Neutrophil (primary cell): ENCODE measurements around the gene PODN.

Source experiments
- H3K27ac ChIP-seq: fragments of 200-600 bp; sonication (generic); 2 replicates; pipeline ENCODE4 v1.5.1; 2016; ENCODE audit warnings: mild to moderate bottlenecking, moderate library complexity
- H3K27me3 ChIP-seq: fragments of 200-600 bp; sonication (generic); 2 replicates; pipeline ENCODE4 v1.6.0; 2016; ENCODE audit warnings: mild to moderate bottlenecking
- H3K36me3 ChIP-seq: fragments of 200-600 bp; sonication (generic); 2 replicates; pipeline ENCODE4 v1.5.1; 2017
- H3K4me1 ChIP-seq, 2 experiments: fragments of 200-600 bp in 1 of 2; sonication (generic) in 1 of 2; 1 replicate in 1 of 2; 2 replicates in 1 of 2; pipeline versions ENCODE4 v1.5.1 to v1.6.1; 2013 to 2016; ENCODE audit warnings: low read depth in 1 of 2, low read length in 1 of 2, mild to moderate bottlenecking in 1 of 2, moderate library complexity in 1 of 2; ENCODE audit not compliant: control insufficient read depth in 1 of 2, insufficient read depth in 1 of 2
- H3K4me3 ChIP-seq, 2 experiments: fragments of 200-600 bp in 1 of 2; sonication (generic) in 1 of 2; 1 replicate in 1 of 2; 2 replicates in 1 of 2; pipeline ENCODE4 v1.5.1; 2013 to 2016; ENCODE audit warnings: low read depth in 1 of 2, low read length in 1 of 2, mild to moderate bottlenecking in 1 of 2, moderate library complexity in 1 of 2
- H3K9me3 ChIP-seq: fragments of 200-600 bp; sonication (generic); 2 replicates; pipeline ENCODE4 v1.5.1; 2016
- TF ChIP-seq, protein P1 (sequence below): fragments of 200-600 bp; sonication (generic); IDR thresholded peaks from 2 replicates; pipeline ENCODE4 v1.5.1; 2016; ENCODE audit warnings: antibody characterized with exemption

The PODN gene

DNA sequence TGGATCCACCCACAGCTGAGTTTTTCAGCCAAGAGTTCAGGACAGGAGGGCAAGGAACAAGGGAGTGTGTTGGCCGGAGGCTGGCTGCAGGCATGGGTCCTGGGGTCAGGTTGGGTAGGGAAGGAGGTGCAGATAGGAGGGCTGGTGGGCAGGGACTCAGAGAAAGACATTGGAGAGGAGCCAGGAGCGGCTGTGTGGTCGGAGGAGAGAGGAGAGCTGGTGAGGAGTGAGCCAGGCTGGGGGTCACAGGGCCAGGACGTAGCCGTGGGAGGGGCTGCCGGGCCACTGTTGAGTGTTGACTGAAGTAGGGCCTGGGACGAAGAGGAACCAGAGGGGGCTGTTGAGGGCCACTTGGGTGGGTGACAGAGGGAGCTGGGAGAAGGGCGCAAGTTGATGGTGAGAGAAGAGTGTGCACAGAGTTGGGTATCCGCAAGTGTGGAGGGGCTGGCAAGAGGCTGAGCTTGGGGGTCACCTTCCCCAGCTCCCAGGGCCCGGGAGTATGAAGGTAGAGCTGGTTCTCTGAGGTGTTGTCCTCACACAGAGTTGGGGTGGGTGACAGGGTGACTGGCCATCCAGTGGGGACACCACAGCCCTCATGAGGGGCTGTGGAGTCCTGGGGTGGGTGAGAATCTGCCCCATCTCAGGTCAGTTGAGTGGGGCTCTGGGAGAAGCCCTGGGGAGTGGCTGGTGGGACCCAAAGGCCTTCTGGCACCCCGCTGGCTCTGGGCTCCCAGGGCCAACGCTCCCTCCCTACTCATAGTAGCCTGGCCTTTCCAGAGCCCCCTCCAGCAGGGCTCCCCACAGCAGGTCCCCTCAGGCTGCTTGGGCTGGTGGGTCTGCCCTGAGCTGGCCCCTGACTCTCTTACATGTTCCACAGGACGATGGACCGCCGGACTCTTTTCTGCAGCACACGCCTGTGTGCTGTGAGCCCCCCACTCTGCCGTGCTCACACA, 21.9 kb downstream of the PODN start:
- no peaks in the 10 kb centered on the region for H3K27me3 ChIP-seq
- TF ChIP-seq, protein P1, sequence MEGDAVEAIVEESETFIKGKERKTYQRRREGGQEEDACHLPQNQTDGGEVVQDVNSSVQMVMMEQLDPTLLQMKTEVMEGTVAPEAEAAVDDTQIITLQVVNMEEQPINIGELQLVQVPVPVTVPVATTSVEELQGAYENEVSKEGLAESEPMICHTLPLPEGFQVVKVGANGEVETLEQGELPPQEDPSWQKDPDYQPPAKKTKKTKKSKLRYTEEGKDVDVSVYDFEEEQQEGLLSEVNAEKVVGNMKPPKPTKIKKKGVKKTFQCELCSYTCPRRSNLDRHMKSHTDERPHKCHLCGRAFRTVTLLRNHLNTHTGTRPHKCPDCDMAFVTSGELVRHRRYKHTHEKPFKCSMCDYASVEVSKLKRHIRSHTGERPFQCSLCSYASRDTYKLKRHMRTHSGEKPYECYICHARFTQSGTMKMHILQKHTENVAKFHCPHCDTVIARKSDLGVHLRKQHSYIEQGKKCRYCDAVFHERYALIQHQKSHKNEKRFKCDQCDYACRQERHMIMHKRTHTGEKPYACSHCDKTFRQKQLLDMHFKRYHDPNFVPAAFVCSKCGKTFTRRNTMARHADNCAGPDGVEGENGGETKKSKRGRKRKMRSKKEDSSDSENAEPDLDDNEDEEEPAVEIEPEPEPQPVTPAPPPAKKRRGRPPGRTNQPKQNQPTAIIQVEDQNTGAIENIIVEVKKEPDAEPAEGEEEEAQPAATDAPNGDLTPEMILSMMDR, result no peak

DNA sequence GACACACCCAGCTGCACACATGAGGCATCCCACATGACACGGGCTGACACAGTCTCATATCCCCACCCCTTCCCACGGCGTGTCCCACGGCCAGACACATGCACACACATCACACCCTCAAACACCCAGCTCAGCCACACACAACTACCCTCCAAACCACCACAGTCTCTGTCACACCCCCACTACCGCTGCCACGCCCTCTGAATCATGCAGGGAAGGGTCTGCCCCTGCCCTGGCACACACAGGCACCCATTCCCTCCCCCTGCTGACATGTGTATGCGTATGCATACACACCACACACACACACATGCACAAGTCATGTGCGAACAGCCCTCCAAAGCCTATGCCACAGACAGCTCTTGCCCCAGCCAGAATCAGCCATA, 22.6 kb downstream of the PODN start:
- H3K36me3 ChIP-seq, result no peaks in the 10 kb centered on the region
- TF ChIP-seq, protein P1, result no peak
- H3K4me1 ChIP-seq, result no peaks in the 10 kb centered on the region
- H3K27me3 ChIP-seq, result no peaks in the 10 kb centered on the region
- H3K27ac ChIP-seq, result no peak overlapping the region
- no peak overlapping the region for H3K4me3 ChIP-seq
- no peaks in the 10 kb centered on the region for H3K9me3 ChIP-seq

More for the DNA sequence above, 21.9 kb downstream of the PODN start:
- no peaks in the 10 kb centered on the region for H3K9me3 ChIP-seq
- H3K4me1 ChIP-seq, result no peaks in the 10 kb centered on the region
- H3K4me3 ChIP-seq, result no peak overlapping the region
- no peak overlapping the region for H3K27ac ChIP-seq
- no peaks in the 10 kb centered on the region for H3K36me3 ChIP-seq

DNA sequence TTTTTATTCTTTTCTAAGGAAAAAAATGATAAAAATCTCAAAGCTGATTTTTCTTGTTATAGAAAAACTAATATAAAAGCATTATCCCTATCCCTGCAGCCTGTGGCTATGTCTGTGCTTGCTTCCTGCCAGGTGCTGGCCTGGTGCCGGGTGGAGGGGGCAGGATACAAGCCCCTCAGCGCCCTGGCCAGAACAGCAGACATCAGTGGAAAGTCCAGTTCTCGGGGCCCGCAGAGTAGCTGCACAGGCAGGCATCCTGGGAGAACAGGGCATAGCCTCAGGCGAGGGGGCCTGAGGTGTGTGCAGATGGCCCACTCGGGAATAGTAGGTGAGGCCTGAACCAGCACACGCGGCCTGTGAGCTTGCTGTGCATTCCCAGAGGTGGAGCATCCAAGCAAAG, 23.4 kb downstream of the PODN start:
- no peaks in the 10 kb centered on the region for H3K9me3 ChIP-seq
- H3K36me3 ChIP-seq, result no peaks in the 10 kb centered on the region
- no peaks in the 10 kb centered on the region for H3K4me1 ChIP-seq
- no peak overlapping the region for H3K4me3 ChIP-seq
- H3K27me3 ChIP-seq, result no peaks in the 10 kb centered on the region
- no peak overlapping the region for H3K27ac ChIP-seq
- TF ChIP-seq, protein P1, result no peak

DNA sequence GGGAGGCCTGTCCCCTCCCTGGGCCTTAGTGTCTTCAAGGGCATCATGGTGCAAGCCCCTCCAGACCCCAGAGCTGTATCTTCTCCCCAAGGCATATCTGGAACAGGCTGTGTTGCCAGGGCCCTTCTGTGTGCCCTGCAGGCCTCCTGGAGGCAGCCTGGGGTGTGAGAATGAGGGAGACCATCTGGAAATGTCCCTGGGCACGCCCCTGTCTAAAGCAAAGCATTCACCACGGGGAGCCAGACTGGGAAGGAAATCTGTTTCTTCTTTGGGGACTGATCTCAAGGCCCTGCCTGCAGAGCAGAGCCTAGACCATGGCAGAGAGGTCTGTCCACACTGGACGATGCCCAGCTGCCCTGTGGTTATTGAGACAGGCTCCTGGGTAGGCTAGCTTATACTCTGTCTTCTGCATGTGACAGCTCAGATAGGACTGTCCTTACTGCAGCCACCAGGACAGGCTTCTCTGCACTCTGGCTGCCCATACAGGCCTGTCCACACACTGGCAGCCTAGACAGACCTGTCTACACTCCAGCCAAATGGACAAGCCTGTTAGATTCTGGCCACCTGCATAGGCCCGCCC, 24.6 kb downstream of the PODN start:
- no peaks in the 10 kb centered on the region for H3K4me1 ChIP-seq
- TF ChIP-seq, protein P1, result no peak
- H3K36me3 ChIP-seq, result no peaks in the 10 kb centered on the region
- H3K27me3 ChIP-seq, result no peaks in the 10 kb centered on the region
- H3K4me3 ChIP-seq, result no peak overlapping the region
- H3K9me3 ChIP-seq, result no peaks in the 10 kb centered on the region
- H3K27ac ChIP-seq, result no peak overlapping the region

DNA sequence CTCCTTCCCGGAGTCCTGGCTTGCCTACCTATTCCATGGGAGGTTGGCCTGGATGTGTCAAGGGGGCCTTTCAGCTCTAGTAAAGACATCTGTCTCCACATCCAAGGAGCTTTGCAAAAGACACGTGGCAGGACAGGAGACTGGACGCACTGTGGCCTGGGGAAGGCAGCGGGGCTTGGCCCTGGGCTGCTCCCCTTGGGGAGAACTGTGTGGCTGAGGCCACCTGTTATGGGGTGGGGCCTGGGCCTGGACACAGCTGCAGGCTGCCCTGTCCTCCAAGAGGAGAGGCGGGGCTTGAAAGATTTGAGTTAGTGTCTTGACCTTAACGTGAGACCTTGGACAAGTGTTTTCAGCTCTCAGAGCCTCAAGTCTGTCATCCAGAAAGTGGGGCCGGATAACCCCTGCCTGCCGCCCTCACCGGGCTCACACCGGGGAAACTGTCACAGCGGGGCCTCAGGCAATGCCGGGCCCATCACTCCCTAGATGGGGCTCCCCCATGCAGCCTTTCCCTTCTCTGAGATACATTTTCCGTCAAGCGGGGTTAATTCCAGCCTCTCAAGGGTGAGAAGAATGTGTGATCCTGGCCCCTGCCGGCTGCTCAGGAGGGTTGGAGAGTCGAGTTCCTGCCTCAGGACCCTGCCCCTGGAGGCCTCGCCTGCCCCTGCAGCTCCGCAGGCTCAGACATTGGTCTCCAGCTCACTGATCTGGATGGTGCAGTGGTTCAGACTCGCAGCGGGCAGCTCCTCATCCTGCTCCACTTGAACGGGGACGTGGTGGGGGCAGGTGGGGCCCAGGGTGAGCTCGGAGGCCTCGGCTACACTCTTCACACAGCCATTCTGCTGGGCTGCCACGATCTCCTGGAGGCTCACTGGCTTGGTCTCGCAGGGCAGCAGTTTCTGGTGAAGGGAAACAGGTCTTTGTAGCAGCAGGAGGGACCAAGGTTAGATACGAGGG, 25.6 kb downstream of the PODN start:
- no peaks in the 10 kb centered on the region for H3K9me3 ChIP-seq
- TF ChIP-seq, protein P1, result no peak
- no peaks in the 10 kb centered on the region for H3K36me3 ChIP-seq
- no peak overlapping the region for H3K27ac ChIP-seq
- H3K4me1 ChIP-seq, result no peaks in the 10 kb centered on the region
- no peaks in the 10 kb centered on the region for H3K27me3 ChIP-seq
- H3K4me3 ChIP-seq, result no peak overlapping the region
